HG03045 (cell line): ENCODE measurements around the gene MYO19.
"Not testable (repeated sequence)": the region's sequence is repeated elsewhere in the genome, so short reads cannot be mapped to it uniquely, and the experiment has no call there.

Source experiments
- ATAC-seq: cut with Tn5 transposase; IDR thresholded peaks from one replicate; pipeline ENCODE4 v1.9.1; 2021; ENCODE audit warnings: mild to moderate bottlenecking, moderate library complexity; ENCODE audit not compliant: unreplicated experiment

MYO19 gene

GRCh38 chr17:36501963-36502362 is 32.7 kb downstream of the MYO19 start:
- no peak for ATAC-seq

DNA sequence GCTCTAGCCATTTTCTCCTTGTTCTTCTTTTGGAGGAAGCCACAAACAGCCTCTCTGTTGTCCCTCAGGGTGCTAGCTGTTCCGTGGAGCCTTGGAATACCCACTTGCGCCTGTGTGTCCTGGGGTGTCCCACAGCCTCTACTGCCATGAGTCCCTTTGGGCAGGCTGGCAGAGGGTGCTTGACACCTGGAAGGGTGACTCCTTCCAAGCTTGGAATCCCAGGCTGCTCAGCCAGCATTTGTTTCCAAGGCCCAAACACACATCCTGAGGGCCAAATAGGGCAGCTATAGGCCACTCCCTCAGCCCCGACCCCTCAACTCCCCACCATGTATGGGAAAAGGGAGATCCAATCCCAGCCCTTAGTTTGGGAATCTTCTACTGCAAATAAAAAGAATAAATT is 33.3 kb downstream of the MYO19 start:
- no peak for ATAC-seq

GRCh38 chr17:36500745-36501225 is 33.9 kb downstream of the MYO19 start:
- no peak for ATAC-seq

DNA sequence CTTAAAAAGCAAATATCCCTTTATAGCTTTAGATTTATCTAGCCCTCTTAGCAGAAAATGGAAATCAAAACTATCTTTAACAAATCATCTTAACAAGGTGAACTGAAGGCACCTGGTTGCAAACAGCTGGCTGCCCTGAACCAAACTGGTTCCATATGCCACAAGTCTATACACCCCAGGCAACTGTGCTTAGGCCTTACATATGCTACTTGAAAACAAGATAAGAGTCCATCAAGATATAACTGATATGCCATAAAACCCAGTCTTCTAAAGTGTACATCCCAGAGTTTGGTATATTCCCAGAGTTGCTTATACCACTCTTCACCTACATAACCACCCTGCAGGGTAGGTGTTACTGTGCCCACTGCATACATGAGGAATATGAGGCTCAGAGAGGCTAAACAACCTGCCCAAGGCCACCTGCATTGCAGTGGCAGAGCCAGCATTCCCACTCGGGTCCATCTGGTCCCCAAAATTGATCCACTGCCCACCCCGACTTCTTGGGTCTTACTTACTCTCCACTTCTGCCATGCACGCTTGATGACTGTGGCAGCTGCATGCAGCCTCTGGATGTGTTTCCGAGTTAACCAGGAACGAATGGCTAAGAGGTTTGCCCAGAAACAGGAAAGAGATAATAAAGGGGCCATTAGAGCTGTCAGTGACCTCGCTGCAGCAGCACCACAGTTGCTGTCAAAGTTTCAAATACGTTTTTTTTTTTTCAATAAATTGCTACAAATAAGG is 35.9 kb downstream of the MYO19 start:
- no peak for ATAC-seq

DNA sequence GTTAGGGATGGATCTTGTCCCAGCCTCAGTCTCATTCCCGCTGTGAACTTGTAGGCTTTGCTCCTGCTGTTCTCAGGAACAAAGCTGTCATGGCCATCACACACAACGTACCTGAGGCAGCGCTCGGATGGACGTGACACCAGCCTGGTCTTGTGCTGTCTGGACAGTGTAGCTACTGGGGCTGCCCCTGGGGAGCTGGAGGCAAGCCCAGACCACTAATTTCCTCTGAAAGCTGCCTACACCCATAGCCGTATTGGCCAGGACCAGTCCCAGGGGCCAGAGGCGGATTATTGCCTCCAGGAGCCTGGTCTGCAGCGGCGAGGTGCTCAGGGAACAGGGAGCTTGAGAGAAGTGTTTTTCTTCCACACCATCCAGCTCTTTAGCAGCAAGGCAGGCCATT is 36.5 kb downstream of the MYO19 start:
- ATAC-seq = no peak

DNA sequence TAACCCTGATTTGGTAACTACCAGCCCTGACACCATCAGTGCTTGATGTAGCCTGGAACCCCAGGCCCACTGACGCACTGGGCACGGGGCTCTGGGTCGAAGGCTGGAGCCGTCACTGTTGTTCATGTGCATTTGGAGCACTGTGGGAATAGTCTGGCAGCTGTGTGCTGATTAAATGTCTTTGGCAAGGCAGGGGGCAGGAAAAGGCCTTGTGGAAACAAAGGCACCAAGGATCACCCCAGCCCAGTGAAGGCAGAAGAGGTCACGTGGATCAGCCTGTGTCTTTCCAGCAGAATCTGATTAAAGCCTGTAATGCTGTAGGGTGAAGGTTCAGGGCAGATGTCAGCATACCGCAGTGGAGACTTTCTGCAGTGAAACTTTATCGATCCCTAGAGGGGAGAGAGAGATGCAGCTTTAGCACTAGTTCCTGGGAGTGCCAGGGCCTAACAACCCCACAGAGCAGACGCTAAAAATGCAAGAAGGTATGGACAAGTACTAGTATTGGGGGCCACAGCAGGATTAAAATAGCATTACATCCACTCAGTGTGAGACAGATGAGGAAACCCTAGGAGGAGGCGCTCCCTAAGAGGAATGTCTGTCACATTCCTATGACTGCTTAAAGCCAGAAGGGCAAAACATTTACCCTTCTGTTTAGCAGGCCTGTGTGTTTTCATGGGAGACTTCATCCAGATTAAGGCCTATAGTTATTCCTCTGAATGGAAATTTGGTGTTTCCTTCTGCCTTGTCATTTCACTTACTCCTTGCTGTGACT is 38.5 kb downstream of the MYO19 start:
- no peak for ATAC-seq

- ATAC-seq = no peak
These were observed 39.5 kb downstream of the MYO19 start for GRCh38 chr17:36495076-36495578.

GRCh38 chr17:36494674-36495073 is 40.0 kb downstream of the MYO19 start:
- ATAC-seq = no peak

- no peak for ATAC-seq
These were observed 40.7 kb downstream of the MYO19 start for GRCh38 chr17:36493956-36494355.

GRCh38 chr17:36486204-36487194 is 48.2 kb downstream of the MYO19 start, which contains the start of gene ZNHIT3:
Gene ZNHIT3 (plus strand): TSS chr17:36486681. CDS start chr17:36486700, 19 bp downstream.
- peak; percentile 87 for ATAC-seq

DNA sequence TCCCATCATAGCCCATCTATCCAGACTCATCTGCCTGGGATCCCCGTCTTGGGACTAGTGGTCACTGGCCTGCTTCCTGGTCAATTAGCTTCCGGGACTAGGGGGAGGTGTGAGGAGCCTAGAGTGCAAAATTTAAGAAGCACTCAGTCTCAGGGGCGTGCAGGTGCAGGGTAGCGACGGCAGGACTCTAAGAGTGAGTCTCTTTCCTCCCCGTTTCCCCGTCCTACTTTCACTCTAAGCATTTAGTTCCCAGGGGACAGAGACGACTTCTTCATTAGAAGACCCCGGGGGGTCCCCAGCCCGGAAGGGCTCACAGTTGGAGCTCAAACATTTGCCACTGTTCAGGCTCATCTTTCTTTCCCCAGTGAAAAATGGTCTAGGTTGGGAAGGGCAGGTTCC is 48.9 kb downstream of the MYO19 start:
- ATAC-seq = peak; percentile 14

DNA sequence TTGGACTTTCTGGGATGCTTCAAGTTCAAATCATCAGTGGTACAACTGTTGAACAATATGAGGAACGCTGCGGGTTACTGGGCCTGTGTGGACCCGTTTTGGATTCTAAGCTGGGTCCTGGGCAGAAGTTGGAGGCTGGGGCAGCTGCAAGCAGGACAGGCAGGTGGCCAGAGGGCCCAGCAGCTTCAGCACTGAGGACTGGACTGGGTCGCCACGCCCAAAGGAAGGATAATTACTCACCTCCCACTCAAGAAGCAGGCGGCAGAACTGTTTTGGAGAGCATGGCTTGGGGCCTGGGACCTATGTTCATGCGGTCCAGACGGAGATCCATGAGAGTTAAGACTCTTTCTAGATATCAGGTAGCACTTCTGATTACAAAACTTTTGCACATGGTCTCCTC is 49.6 kb downstream of the MYO19 start:
- no peak for ATAC-seq

- ATAC-seq = not testable (repeated sequence)
These were observed 50.6 kb downstream of the MYO19 start for GRCh38 chr17:36484021-36484420.

- no peak for ATAC-seq
These were observed 51.8 kb downstream of the MYO19 start for GRCh38 chr17:36482611-36483504.

- ATAC-seq = no peak
These were observed 52.8 kb downstream of the MYO19 start for GRCh38 chr17:36481829-36482228.

DNA sequence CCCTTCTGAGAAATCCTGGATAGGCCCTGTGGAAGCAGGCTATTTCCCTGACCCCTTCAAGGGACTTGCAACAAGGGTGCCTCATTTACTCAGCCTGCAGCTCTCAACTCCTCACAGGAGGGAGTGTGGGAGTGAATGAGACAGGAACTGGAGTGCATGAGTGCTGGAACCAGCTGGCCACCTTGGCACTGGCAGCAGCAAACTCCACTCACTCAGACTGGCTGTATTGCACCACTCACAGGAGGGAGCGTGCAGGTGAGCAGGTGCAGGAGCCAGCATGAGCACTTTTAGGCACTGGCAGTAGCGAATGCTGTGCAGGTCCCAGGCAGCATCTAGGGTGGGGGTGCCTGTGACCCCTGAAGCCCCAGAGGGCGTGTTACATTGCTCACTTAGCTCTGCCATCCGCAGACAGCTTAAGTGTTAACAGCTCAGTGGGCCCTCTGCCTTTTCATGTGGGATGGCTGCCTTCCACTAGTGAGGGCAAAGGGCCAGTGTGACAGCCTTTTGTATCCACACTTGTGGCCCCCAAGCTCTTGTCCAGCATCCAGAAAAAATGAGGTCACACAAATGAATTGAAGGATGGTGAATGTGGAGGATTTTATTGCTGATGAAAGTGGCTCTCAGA is 59.2 kb downstream of the MYO19 start:
- no peak for ATAC-seq

- ATAC-seq = no peak
These were observed 60.1 kb downstream of the MYO19 start for GRCh38 chr17:36474571-36474970.

DNA sequence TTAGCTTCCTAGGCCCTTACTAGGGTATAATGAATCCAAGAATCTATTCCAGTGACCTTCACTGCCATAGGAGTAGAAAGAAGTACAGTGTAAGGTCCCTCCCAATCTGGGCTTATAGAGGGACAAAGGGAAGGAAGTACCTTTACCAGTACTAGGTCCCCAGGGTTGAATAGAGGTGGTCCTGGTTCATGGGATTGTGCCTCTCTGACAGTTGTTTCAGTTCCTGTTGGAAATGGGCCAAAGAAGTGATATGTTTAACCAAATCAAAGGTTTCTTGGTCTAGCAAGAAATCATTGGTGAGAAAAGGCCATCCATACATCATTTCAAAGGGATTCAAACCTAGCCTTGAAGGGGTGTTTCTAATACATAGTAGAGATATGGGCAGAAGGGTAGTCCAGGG is 64.2 kb downstream of the MYO19 start:
- no peak for ATAC-seq

DNA sequence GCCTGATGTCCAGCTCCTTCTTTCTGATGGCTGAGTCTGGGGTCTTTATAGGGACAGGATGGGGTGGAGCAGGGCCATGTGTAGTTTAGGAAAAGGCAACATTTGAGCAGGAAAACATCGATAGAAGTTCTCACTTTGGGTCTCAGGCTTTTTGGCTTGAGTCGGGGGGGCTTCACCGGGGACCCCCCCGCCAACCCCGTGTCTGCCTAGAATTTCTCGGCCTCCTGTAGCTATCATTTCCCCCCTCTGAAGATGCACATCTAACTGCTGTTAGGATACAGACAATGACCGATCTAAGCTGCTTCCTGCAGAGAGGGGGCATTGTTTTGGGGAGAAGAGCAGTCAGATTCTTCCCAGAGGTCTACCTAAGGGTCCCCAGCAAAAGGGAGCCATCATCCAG is 64.9 kb downstream of the MYO19 start:
- ATAC-seq = no peak
